IPS DF 4.7 (cell line): ENCODE data around the gene NOB1.
"Not testable (repeated sequence)": the region's sequence is repeated elsewhere in the genome, so short reads cannot be mapped to it uniquely, and the experiment has no call there.

ENCODE experiments used
- DNase-seq: peaks from one replicate; pipeline ENCODE4 v3.0.0-alpha.2; 2013; ENCODE audit warnings: low spot score; ENCODE audit errors: extremely low read depth

Gene NOB1

DNA sequence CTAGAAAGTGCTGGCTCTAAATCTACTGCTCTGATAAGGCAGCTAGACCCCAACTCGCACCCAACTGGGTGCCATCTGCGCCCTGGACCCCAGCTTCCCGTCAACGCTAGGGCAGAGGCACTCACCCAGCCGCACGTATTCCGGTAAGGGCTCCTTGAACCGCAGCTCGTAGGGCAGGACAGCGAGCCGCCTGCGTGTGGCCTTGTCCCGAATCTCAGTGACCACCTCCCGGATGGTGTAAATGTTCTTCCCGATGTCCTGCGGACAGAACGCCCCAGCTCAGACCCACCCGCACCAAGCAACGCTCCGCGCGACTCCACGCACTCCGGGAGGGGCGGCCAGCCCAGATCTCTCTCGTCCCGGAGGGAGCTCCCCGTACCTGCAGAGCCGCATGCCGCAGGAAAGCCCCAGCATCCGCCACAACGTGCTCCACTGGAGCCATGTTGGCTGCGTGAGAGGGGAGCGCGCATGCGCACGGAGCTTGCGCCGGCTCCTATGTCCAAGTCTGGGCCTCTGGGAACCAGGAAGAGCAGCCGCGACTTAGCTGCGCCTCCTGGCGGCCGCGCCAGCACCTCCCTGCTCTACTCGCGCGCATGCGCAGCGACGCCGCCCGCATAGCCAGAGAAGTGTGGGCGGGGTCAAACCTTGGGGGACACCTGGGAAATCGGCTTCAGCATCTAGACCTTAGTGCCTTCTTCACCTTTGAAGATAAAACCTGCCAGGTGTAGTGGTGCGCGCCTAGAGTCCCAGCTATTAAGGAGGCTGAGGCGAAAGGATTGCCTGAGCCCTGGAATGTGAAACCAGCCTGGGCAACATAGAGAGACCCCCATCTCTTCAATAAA is at the start of gene NOB1:
NOB1 (minus strand) TSS at position 458 of the 842 bp plus-strand sequence; CDS start at position 442, 16 bp downstream.
- peak; percentile 94 for DNase-seq

DNA sequence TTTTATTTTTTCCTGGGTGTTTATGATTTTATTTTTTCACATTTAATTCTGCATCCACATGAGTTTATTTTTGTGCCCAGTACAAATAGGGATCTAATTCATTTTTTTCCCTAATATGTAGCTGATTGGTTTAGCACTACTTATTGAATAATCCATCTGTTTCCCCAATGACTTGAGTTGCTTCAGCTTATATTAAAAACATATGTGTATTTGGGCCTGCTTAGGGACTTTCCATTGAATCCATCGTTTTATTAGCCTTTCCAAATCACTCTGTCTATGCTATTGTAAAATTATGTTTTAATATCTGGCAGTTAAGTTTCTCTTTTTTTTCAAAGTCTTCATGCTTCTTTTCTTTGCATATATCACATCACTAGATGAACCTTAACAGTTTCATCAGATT is 49.6 kb upstream of the NOB1 start:
- DNase-seq, result no peak

DNA sequence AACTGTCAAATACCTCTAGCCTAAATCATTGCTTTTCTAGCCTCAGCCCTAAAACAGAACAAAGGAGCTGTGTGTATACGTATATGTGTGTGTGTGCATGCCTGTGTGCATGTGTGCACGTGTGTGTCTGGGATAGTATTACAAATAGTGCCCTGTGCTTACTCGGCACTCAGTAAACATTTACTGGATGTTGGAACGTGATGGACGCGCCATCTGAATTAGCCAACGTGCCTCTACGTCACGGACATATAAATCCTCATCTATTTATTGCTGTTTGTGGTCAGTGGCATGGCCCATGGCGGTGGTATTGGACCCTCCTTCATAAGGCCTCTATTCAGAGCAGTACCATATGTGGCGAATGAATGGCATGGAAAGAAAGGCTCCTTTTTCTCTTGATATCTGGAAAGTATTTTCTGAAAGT is 44.9 kb upstream of the NOB1 start:
- no peak for DNase-seq

DNA sequence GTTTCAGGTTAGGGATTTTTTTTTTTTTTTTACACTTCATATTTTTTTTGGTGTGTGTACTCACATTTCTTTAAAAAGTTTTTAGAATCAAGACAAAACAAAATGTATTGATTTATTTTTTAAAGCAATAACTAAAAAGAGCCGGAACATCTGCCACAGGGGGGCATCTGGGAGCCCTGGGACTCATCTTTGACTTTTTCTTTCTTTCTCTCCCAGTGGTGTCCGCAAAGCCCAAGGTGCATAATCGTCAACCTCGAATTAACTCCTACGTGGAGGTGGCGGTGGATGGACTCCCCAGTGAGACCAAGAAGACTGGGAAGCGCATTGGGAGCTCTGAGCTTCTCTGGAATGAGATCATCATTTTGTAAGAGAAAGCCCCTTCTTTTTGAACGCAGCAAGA is 43.7 kb upstream of the NOB1 start:
- DNase-seq, result no peak

DNA sequence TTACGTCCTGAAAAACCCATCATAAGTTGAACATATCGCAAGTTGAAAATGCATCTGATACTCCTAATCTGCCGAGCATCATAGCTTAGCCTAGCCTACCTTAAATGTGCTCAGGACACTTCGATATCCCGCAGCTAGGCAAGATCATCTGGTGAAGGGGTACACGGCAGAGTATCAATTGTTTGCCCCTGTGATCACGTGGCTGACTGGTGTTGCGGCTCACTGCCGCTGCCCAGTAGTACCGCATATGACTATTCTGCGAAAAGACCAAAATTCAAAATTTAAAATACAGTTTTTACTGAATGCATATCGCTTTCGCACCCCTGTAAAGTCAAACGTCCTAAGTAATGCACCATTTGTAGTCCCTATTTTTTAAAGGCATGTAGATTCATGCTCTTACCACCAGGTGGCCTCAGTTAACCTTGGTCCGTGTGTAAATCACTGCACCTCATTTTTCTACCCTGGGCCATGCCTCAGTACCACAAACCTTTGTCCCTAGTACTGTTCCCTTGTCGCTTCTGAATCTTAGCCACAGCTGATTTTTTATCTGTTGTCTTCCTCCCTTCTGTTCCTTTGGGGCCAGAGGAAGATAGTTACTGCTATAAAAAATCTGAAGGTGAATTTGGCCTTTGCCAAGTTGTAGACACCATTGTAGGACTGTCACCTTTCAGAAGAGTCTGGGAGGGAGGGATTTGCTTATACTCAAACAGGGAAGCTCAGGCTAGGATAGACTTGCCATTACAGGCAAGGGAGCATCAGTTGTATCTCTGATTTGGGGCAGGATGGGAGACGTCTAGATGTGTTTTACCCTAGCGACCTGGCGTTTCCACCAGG is 41.8 kb upstream of the NOB1 start:
- DNase-seq, result peak; percentile 62

DNA sequence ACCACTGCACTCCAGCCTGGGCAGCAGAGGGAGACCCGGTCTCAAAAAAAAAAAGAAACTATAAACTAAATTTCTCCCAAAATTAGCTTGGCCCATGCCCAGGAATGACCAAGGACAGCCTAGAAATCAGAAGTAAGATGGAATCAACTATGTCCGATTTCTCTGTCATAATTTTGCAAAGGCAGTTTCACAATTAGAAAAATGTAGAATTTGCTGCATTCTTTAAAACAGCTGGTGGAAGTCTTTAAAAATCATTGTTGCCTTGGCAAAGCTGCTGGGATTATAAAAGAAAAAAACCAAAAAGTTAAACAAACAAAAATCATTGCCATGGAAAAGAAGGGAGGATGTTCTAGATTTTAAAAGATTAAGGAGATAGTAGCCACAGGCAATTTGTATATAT is 39.8 kb upstream of the NOB1 start:
- DNase-seq, result no peak

DNA sequence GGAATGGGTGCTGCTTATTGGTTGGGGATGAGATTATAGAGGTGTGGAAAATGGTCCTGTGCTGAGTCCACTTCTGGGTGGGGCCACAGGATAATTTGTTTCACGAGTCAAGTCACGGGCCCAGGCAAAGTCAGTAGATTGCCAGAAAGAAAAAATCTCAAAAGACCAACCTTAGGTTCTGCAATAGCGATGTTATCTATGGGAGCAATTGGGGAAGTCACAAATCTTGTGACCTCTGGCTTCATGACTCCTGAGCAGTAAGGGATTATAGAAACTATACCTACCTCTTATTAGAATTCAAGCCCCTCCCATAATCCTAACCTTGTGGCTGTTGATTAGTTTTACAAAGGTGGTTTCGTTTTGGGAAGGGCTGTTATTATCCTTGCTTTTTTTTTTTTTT is 38.8 kb upstream of the NOB1 start:
- no peak for DNase-seq

DNA sequence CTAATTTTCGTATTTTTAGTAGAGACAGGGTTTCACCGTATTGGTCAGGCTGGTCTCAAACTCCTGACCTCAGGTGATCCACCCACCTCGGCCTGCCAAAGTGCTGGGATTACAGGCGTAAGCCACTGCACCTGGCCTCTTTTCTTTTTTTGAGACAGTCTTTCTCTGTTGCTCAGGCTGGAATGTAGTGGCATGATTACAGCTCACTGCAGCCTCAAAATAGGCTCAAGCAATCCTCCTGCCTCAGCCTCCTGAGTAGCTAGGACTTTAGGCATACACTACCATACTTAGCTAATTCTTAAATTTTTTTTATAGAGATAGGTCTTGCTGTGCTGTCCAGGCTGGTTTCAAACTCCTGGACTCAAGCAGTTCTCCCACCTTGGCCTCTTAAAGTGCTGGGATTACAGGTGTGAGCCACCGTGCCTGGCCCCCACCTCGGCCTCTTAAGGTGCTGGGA is 36.7 kb upstream of the NOB1 start:
- not testable (repeated sequence) for DNase-seq

DNA sequence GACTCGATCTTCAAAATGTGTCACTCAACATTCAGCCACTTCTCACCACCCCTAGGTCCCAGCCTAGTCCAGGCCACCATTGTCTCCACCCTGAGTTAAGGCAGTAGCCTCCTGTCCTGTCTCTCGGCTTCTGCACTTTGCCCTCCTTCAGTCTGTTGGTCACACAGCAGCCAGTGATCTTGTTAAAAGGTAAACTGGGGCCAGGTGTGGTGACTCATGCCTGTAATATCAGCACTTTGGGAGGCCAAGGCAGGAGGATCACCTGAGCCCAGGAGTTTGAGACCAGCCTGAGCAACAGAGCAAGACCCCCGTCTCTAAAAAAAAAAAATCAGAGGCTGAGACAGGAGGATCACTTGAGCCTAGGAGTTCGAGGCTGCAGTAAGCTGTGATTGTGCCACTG is 33.2 kb upstream of the NOB1 start:
- no peak for DNase-seq

DNA sequence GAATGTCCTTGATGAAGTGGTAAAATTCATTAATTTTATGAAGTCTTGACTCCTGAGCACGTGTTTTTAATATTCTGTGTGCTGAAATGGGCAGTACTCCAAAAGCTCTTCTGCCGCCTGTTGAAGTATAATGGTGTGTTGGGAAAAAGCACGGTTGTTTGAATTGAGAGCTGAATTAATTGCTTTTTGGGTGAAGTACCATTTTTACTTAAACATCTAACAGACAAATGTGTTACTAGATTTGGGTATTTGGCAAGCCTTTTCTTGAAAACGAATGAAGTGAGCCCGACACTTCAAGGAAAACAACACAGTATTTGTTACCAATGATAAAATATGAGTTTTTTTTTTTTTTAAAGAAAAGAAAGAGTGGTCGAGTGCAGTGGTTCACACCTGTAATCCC is 29.9 kb upstream of the NOB1 start:
- no peak for DNase-seq

DNA sequence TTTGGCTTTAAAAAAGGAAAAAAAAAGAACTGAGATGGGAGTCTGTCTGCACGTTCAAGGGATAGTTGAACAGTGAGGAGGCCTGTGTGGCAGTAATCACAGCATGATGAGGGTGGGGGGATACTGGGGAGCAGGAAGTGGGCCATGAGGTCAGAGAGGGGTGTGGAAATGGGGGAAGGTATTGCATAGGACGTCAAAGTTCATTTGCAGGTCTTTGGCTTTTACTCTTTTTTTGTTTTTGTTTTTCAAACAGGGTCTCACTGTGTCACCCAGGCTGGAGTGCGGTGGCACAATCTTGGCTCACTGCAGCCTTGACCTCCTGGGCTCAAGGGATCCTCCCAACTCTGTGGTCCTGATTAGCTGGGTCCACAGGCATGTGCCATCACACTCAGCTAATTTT is 26.4 kb upstream of the NOB1 start:
- no peak for DNase-seq

DNA sequence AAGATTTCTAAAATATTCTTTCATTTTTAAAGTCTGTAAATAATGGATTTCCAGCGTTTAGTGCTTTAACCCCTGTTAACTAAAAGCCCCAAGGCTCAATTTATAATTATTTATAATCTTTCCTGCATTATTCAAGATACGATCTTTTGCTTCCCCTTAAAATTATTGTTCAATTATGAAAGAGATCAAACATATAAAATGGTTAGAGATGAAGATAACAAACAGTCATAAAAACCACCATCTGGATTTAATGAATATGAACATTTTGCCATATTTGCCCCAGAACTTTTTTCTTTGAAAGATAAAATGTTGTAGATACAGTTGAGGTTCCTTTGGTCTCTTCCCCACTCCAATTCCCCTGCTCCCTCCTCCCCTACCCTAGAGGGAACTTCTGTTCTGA is 25.0 kb upstream of the NOB1 start:
- no peak for DNase-seq

DNA sequence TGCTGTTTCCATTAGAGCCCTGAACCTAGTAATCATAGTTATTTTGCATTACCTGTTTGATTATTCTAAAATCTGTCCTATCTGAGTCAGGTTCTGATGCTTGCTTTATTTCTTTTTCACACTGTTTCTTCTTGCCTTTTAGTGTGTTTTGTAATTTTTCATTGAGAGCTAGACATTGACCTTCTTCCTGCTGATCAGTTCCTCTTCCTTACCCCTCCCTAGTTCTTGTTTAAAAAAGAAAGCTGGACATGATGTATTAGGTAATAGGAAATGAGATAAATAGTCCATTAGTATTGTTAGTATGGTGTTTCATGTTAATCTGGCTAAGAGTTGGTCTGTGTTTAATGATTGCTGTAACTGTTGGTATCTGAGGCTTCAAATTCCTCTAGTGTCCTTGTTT is 20.8 kb upstream of the NOB1 start:
- no peak for DNase-seq

DNA sequence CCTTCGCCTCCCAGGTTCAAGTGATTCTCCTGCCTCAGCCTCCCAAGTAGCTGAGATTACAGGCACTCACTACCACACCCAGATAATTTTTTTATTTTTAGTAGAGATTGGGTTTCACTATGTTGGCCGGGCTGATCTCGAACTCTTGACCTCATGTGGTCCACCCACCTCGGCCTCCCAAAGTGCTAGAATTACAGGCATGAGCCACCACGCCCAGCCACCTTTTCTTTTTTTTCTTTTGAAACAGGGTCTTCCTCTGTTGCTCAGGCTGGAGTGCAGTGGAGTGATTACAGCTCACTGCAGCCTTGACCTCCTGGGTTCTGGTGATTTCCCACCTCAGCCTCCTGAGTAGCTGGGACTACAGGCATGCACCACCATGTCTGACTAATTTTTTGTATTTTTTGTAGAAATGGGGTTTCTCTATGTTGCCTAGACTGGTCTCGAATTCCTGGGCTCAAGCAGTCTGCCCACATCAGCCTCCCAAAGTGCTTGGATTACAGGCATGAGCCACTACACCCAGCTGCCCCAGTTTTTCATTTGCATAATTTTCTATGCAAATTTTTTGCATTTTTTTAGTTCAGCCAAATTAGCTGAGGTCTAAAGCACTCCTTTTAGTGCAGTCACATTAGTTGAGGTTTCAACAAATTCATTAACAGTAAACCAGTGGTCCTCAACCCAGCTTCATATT is 18.7 kb upstream of the NOB1 start:
- DNase-seq, result no peak

DNA sequence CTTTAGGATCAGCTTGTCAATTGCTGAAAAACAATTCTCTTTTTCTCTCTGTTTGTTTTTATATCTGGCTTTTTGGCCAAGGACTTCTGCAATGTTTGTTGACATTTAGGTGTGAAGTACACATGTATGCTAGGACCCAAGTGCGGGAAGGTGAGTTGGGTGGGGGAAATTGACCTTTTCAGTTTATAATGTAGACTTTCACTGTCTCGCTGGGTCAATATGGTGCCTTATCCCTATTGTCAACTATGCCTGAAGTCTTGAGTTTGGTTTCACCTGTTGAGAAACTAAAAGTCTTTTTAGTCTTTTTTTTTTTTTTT is 16.9 kb upstream of the NOB1 start:
- DNase-seq, result no peak

DNA sequence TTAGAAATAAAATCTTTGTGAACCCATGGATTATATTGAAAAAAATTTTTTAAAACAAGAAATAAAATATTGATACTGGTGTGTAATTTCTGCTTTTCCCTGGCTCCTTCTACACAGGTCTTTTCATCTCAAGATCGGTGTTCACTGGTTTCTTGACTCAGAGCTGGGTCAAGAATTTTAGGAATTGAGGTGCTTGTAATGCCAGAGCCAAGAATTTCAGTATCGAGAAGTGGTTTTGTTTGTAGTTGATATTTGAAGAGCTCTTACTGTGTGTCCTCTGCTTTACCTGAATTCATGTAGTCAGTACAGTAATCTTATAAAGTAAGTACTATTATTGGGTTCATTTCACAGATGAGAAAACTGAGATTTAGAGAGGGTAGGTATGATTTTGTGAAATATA is 14.7 kb upstream of the NOB1 start:
- no peak for DNase-seq

DNA sequence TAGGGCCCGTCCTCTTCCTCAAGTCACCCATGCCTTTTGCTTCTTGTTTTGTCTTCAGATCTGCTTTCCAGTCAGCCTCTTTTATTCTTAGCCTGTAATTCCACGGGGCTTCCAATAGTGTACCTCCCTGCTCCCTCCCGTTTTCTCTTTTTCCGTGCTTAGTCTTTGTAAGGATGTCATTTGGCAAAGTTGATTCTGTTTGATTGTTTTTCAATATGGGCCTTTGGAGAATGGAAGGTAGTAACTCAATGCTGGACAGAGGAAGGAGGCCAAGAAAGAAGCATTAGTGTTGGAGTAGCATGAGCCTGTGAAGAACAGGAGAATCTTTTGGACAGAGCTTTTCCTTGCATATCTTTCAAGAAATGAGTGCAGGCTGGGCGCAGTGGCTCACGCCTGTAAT is 13.9 kb upstream of the NOB1 start:
- no peak for DNase-seq

DNA sequence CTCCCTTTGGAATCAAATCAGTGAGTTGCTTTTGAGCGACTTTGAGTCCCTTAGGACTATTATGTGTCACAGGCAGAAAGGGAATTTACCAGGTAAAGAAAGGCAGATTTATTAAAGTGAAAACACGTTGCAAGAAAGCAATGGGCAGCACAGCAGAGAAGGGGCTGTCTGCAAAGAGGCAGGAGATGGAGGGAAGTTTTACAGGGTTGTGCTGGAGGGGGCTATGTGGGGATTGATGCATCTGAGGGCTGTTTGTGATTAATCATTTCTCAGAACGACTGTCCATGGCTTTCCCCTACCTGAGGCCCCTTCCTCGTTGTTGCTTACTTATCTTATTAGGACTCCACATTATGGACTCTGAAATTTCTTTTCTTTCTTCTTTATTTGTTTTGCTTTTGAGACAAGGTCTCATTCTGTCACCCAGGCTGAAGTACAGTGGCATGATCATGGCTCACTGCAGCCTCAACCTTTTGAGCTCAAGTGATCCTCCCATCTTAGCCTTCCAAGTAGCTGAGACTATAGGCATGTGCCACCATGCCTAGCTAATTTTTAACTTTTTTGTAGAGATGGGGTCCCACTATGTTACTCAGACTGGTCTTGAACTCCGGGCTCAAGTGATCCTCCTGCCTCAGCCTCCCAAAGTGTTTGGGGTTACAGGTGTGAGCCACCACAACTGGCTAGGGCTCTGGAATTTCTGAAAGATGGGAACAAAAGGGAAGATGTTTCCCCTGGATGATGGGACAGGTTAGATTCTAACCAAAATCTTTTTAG is 12.9 kb upstream of the NOB1 start:
- no peak for DNase-seq

DNA sequence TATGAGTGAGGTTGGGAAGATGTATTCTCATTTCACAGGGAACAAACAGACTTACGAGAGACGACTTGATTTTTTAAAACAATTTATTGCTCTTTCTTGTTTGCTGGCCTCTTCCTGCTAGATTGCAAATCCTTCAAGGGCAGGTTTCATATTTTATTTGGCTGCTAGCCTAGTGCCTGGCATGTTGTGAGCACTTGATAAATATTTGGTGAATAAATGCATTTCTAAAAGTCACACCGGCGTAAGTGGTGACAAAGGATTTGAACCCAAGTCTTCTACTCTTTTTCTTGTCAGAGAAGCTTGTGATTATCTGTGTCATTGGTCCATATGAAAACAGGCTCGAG is 8.8 kb upstream of the NOB1 start:
- DNase-seq, result no peak

DNA sequence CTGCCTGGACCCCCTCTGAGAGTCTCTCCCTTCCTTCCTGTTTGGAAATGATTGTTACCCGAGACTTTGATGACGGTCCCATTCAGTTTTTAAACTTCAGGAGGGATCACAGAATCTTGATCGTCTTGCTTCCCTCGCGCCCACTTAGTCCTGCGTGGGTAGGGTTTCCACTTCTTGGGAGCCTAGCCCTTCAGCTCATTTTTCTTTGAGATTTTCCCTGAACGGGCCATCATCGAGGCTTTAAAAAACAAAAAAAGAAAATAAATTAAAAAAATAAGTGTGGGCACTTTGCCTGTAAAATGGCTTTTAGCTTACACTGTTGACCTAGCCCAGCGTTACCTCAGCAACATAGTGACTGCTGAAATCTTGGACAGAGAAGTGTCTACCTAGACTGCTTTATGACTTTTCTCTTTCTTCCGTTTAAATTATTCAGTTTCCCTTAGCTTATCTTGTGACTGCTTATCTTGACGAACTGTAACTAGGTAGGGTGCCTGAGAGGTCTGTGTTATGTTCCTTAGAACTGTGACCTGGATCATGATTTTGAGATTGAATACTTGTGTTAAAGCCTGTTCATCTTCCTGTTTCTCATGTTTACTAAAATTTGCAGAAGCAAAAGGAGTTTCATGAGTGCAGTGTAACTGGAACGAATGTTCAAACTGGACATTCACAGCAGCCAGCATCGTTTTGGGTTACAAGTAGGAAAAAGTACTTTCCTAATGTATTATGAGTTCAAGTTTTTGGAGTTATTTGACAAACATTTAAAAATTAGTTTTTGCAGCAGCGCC is 8.3 kb upstream of the NOB1 start:
- no peak for DNase-seq
